HG03520 (cell line): ENCODE results near the gene SPEM1.

ENCODE experiments used
- ATAC-seq: cut with Tn5 transposase; IDR thresholded peaks from one replicate; pipeline ENCODE4 v1.9.1; 2021; ENCODE audit warnings: mild to moderate bottlenecking, moderate library complexity; ENCODE audit not compliant: unreplicated experiment

Gene SPEM1

GRCh38 chr17:7417056-7417655, 3.0 kb upstream of the SPEM1 start:
- no peak for ATAC-seq

- no peak for ATAC-seq
These were observed 1.5 kb upstream of the SPEM1 start for GRCh38 chr17:7418472-7419152.

GRCh38 chr17:7421186-7421585, 1.1 kb downstream of the SPEM1 start:
- ATAC-seq = no peak

GRCh38 chr17:7423679-7424078, 3.6 kb downstream of the SPEM1 start:
- ATAC-seq = no peak

- no peak for ATAC-seq
These were observed 5.2 kb downstream of the SPEM1 start, which contains the start of gene SPEM2 for GRCh38 chr17:7425316-7425715. Gene SPEM2 (plus strand): TSS chr17:7425616. CDS start chr17:7425689, 73 bp downstream.

- no peak for ATAC-seq
These were observed 5.6 kb downstream of the SPEM1 start for GRCh38 chr17:7425756-7426155.

GRCh38 chr17:7426203-7426863, 6.2 kb downstream of the SPEM1 start:
- ATAC-seq = no peak

- no peak for ATAC-seq
These were observed 6.9 kb downstream of the SPEM1 start for GRCh38 chr17:7426896-7427489.

GRCh38 chr17:7427549-7427948, 7.4 kb downstream of the SPEM1 start:
- ATAC-seq = no peak

- no peak for ATAC-seq
These were observed 8.4 kb downstream of the SPEM1 start, which contains the start of gene SPEM3 for GRCh38 chr17:7428557-7428956. Gene SPEM3 (plus strand): TSS chr17:7428857. CDS start chr17:7428903, 46 bp downstream.

- no peak for ATAC-seq
These were observed 9.6 kb downstream of the SPEM1 start for GRCh38 chr17:7429722-7430121.

- ATAC-seq = no peak
These were observed 11.1 kb downstream of the SPEM1 start for GRCh38 chr17:7431231-7431630.

GRCh38 chr17:7432296-7432695, 12.2 kb downstream of the SPEM1 start:
- no peak for ATAC-seq

- no peak for ATAC-seq
These were observed 15.8 kb downstream of the SPEM1 start for GRCh38 chr17:7435676-7436555.

GRCh38 chr17:7436556-7437368, 16.6 kb downstream of the SPEM1 start:
- no peak for ATAC-seq

GRCh38 chr17:7437369-7437863, 17.3 kb downstream of the SPEM1 start:
- no peak for ATAC-seq

- no peak for ATAC-seq
These were observed 18.0 kb downstream of the SPEM1 start for GRCh38 chr17:7437950-7438614.

- no peak for ATAC-seq
These were observed 18.7 kb downstream of the SPEM1 start for GRCh38 chr17:7438656-7439460.
